Measurements from ENCODE around the gene DAZL.

DNA sequence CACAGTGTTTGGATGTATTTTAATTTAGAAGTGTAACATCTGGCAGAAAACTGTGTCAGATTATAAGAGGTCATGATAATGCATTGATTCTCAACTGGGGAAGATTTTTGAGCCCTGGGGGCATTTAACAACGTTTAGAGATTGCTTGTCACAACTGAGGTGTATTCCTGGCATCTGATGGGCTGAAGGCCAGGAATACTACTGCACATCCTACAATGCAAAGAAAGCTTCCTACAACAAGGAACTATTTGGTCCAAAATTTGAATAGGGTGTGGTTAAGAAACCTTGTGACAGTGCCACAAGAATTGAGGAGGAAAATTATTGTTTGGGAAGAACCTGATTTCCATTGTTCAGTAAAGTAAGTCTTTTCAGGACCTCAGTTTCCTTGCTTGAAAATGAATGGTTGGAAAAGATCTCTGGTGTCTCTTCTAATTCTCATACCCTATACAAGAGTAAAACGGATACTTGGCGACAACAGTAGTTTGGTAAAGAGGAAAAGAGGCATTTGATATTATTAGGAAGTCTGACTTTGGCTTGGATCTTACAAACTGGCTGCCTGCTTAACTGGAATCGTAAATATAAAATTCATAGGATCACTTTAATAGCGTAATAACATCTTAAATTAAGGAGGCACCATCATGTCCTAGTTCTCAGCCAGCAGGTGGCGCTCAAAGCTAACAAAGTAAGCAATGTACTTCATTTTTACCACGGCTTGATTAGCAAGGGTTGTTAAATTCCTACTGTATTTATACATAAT is 4.3 kb downstream of the DAZL start:
- TF ChIP-seq CTCF (tag by site-specific recombination; IDR thresholded peaks at IDR 0.05) (peak; percentile 40; the same call in 1 of the 2 replicates), ZNF24 (tag by site-specific recombination; IDR thresholded peaks at IDR 0.05) (no peak), ZNF561 (tag by site-specific recombination; IDR thresholded peaks at IDR 0.05; ENCODE audit: borderline replicate concordance) (no peak)

Measured in HEK293 (cell line).